Naive thymus-derived CD8-positive, alpha-beta T cell (primary cell): ENCODE data around the gene DAW1. TPM values are rescaled to one million over a fixed set of nuclear protein-coding genes. Genes with fewer than 3 reads are reported as not detected.
"Not testable (repeated sequence)": the region's sequence is repeated elsewhere in the genome, so short reads cannot be mapped to it uniquely, and the experiment has no call there.

Experiments used
- ATAC-seq, 2 donors: fragments of 150-1000 bp; cut with Tn5 transposase in 1 of 2; sonication (Bioruptor Pico), chemical (Tn5 transposase) in 1 of 2; 1 replicate in 1 of 2; 2 replicates in 1 of 2; pipeline ENCODE4 v1.10.0; 2021; ENCODE audit warnings: mild to moderate bottlenecking in 2 of 2, moderate library complexity in 2 of 2
- POLR2A ChIA-PET: fragments of 350-600 bp; sonication (Branson Sonifier 250); formaldehyde crosslinking; loops from one replicate; lab custom pipeline; 2021; ENCODE audit warnings: antibody characterized with exemption; lab: Charles Lee
- DNase-seq, 10 donors: peaks; one replicate each; pipeline versions ENCODE4 v3.0.0 to v3.0.0-alpha.2; 2020 to 2022
- H3K27ac Mint-ChIP-seq, 10 donors: one replicate each; pipeline ENCODE4 v1.8.0; 2020 to 2022; ENCODE audit warnings: mild to moderate bottlenecking in 10 of 10, mixed read lengths in 10 of 10, moderate library complexity in 4 of 10, inconsistent platforms in 1 of 10
- H3K27me3 Mint-ChIP-seq, 5 donors: one replicate each; pipeline ENCODE4 v1.8.0; 2021 to 2022; ENCODE audit warnings: mixed read lengths in 5 of 5
- H3K36me3 Mint-ChIP-seq, 3 donors: one replicate each; pipeline ENCODE4 v1.8.0; 2020 to 2022; ENCODE audit warnings: mixed read lengths in 3 of 3, mild to moderate bottlenecking in 2 of 3, inconsistent platforms in 1 of 3
- H3K4me1 Mint-ChIP-seq, 4 donors: one replicate each; pipeline ENCODE4 v1.8.0; 2021 to 2022; ENCODE audit warnings: mixed read lengths in 4 of 4
- H3K4me3 Mint-ChIP-seq, 10 donors: one replicate each; pipeline ENCODE4 v1.8.0; 2020 to 2022; ENCODE audit warnings: mild to moderate bottlenecking in 10 of 10, mixed read lengths in 10 of 10, moderate library complexity in 6 of 10, inconsistent platforms in 1 of 10
- H3K9me3 Mint-ChIP-seq, 9 donors: one replicate each; pipeline ENCODE4 v1.8.0; 2020 to 2022; ENCODE audit warnings: mixed read lengths in 9 of 9, mild to moderate bottlenecking in 3 of 9, inconsistent platforms in 1 of 9, moderate library complexity in 1 of 9
- polyA plus RNA-seq, 3 donors: library from polyadenylated mRNA; unstranded; fragments of 300-500 nt; fragmentation: Illumina TruSeq; gene quantifications; one replicate each; pipeline ENCODE4 v1.2.3, GENCODE V29; 2021
- total RNA-seq, 8 experiments: library from RNA in 2 of 8; stranded (reverse) in 2 of 8; gene quantifications; one replicate each; pipeline ENCODE4 v1.2.3 and lab custom pipeline; 2021 to 2026

Gene DAW1
- total RNA-seq: not detected
- polyA plus RNA-seq: not detected
- total RNA-seq (lab: John Stamatoyannopoulos, UW): 0 to 0.07 (median 0) reads per million in 6 experiments

DNA sequence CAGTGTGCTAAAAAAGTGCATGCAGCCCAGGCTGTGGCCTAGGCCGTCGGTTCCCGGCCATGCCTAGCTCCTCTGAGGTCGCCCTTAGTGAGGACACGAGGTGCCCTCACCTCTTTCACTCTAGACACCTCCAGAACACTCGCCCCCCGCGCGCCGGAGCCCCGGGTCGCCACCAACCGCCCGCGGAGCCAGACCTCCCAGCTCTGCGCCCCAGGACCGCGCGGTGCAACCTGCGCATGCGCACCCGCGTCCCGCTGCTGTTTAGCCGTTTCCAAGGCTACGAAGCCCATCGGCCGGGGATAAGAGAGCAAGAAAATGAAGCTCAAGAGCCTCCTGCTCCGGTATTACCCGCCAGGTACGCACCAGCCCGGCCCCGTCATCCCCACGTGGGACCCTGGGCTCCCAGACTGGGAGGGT, at the start of gene DAW1:
Gene DAW1, plus strand, starts transcription at position 257 of the 417 bp plus-strand sequence. Its CDS starts 59 bp downstream, at position 316.
- Mint-ChIP-seq H3K4me1 (peaks cover 0 to 2% (median 0%) of the 10 kb centered on the region in 4 donors), H3K4me3 (peak within 1 kb of the TSS in 3 of 10 donors; percentile 4 to 13 (median 6)), H3K36me3 (no peaks in the 10 kb centered on the region), H3K9me3 (peaks cover 0 to 7% (median 0%) of the 10 kb centered on the region in 9 donors), H3K27me3 (peaks cover 26 to 51% (median 34%) of the 10 kb centered on the region in 5 donors), H3K27ac (no peak within 1 kb of the TSS)
- DNase-seq: peak in 6 of 10 donors; percentile 6 to 67 (median 18)
- POLR2A ChIA-PET: no interaction called here
- peak; percentile 61 to 66 for ATAC-seq

- no peak for DNase-seq
- H3K36me3 Mint-ChIP-seq: peaks cover 0 to 5% (median 0%) of the 10 kb centered on the region in 3 donors
- peaks cover 0 to 3% (median under 1%) of the 10 kb centered on the region in 4 donors for H3K4me1 Mint-ChIP-seq
- no peak overlapping the region for H3K4me3 Mint-ChIP-seq
- POLR2A ChIA-PET: no interaction called here
- H3K27me3 Mint-ChIP-seq: peaks cover 4 to 38% (median 11%) of the 10 kb centered on the region in 5 donors
- H3K27ac Mint-ChIP-seq: no peak overlapping the region
- peaks cover 0 to 12% (median 0%) of the 10 kb centered on the region in 9 donors for H3K9me3 Mint-ChIP-seq
- ATAC-seq: no peak
These were observed 48.9 kb upstream of the DAW1 start for GRCh38 chr2:227822416-227823003.

GRCh38 chr2:227823922-227824321, 47.5 kb upstream of the DAW1 start:
- ATAC-seq (no peak), DNase-seq (no peak)
- Mint-ChIP-seq H3K27me3 (peaks cover 4 to 34% (median 11%) of the 10 kb centered on the region in 5 donors), H3K36me3 (peaks cover 0 to 5% (median 0%) of the 10 kb centered on the region in 3 donors), H3K4me1 (peaks cover 0 to 2% (median under 1%) of the 10 kb centered on the region in 4 donors), H3K27ac (no peak overlapping the region), H3K4me3 (no peak overlapping the region), H3K9me3 (peaks cover 0 to 12% (median 0%) of the 10 kb centered on the region in 9 donors)
- POLR2A ChIA-PET: no interaction called here

GRCh38 chr2:227824711-227825110, 46.7 kb upstream of the DAW1 start:
- no peak for ATAC-seq
- H3K4me3 Mint-ChIP-seq: no peak overlapping the region
- no peak for DNase-seq
- peaks cover 0 to 5% (median 0%) of the 10 kb centered on the region in 3 donors for H3K36me3 Mint-ChIP-seq
- H3K27ac Mint-ChIP-seq: no peak overlapping the region
- H3K27me3 Mint-ChIP-seq: peaks cover 4 to 34% (median 11%) of the 10 kb centered on the region in 5 donors
- POLR2A ChIA-PET: no interaction called here
- peaks cover 0 to 2% (median 0%) of the 10 kb centered on the region in 4 donors for H3K4me1 Mint-ChIP-seq
- peaks cover 0 to 12% (median 0%) of the 10 kb centered on the region in 9 donors for H3K9me3 Mint-ChIP-seq

- H3K4me3 Mint-ChIP-seq: no peak overlapping the region
- H3K4me1 Mint-ChIP-seq: peaks cover 0 to 2% (median 0%) of the 10 kb centered on the region in 4 donors
- H3K27me3 Mint-ChIP-seq: peaks cover 0 to 24% (median 6%) of the 10 kb centered on the region in 5 donors
- DNase-seq: no peak
- no peak for ATAC-seq
- POLR2A ChIA-PET: no interaction called here
- peaks cover 0 to 3% (median 0%) of the 10 kb centered on the region in 9 donors for H3K9me3 Mint-ChIP-seq
- no peaks in the 10 kb centered on the region for H3K36me3 Mint-ChIP-seq
- H3K27ac Mint-ChIP-seq: peak overlapping the region in 1 of 10 donors; percentile 2
These were observed 45.4 kb upstream of the DAW1 start for GRCh38 chr2:227826019-227826521.

- no peak for DNase-seq
- Mint-ChIP-seq H3K27ac (peak overlapping the region in 2 of 10 donors; percentile 2 to 9), H3K27me3 (peaks cover 0 to 23% (median under 1%) of the 10 kb centered on the region in 5 donors)
These were observed 44.9 kb upstream of the DAW1 start for GRCh38 chr2:227826563-227826962.

DNA sequence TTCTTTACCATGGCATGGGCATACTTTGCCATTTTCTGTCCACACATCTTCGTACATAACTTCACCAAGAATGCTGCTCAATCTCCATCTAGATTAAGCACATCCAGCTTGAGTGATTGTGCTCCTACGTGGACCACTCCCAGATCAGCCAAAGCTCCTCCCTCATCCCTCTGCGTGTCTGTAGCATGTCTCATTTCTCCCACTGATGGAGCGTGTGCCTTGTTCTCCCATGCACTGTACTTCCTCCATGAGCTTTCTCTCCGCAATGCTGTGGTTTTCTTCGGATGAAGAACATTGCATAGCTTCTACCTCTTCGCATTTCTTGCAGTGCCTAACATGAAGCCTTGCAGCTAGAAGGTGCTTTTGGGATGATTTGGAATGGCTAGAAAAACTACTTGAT, 44.3 kb upstream of the DAW1 start:
- H3K27me3 Mint-ChIP-seq: peaks cover 0 to 23% (median 0%) of the 10 kb centered on the region in 5 donors
- POLR2A ChIA-PET: no interaction called here
- H3K36me3 Mint-ChIP-seq: no peaks in the 10 kb centered on the region
- H3K9me3 Mint-ChIP-seq: no peaks in the 10 kb centered on the region
- peaks cover 0 to 2% (median 0%) of the 10 kb centered on the region in 4 donors for H3K4me1 Mint-ChIP-seq
- no peak overlapping the region for H3K27ac Mint-ChIP-seq
- no peak for ATAC-seq
- H3K4me3 Mint-ChIP-seq: no peak overlapping the region
- DNase-seq: no peak

More at GRCh38 chr2:227826563-227826962, 44.9 kb upstream of the DAW1 start:
- Mint-ChIP-seq H3K36me3 (no peaks in the 10 kb centered on the region), H3K4me1 (peaks cover 0 to 2% (median 0%) of the 10 kb centered on the region in 4 donors), H3K4me3 (no peak overlapping the region), H3K9me3 (no peaks in the 10 kb centered on the region)
- ATAC-seq: no peak
- POLR2A ChIA-PET: no interaction called here

GRCh38 chr2:227828477-227828912, 42.9 kb upstream of the DAW1 start:
- DNase-seq (no peak), ATAC-seq (no peak)
- Mint-ChIP-seq H3K9me3 (no peaks in the 10 kb centered on the region), H3K4me3 (no peak overlapping the region), H3K4me1 (peaks cover 0 to 2% (median 0%) of the 10 kb centered on the region in 4 donors), H3K27ac (no peak overlapping the region), H3K27me3 (peaks cover 0 to 17% (median 0%) of the 10 kb centered on the region in 5 donors), H3K36me3 (no peaks in the 10 kb centered on the region)
- POLR2A ChIA-PET: no interaction called here

DNA sequence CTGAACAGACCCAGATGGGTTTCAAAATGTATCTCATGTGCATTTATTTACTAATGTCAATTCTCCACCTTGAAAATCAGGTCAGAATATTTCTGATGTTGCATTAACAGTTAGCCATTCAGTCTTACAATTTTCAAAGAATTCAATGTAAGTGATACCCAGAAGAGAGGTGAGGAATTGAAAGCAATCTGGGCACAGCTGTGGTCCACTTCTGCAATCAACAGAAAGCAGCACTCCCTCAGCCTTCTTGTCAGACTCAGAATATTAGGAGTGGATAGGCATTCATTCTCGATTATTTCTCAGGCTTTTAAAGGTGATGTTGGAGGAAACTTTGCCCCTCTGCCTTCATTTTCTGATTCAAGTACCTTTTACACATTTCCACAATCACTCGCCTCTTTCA, 42.1 kb upstream of the DAW1 start:
- peaks cover 0 to 2% (median 0%) of the 10 kb centered on the region in 4 donors for H3K4me1 Mint-ChIP-seq
- H3K4me3 Mint-ChIP-seq: no peak overlapping the region
- H3K36me3 Mint-ChIP-seq: no peaks in the 10 kb centered on the region
- DNase-seq: no peak
- H3K27me3 Mint-ChIP-seq: peaks cover 0 to 17% (median 2%) of the 10 kb centered on the region in 5 donors
- ATAC-seq: no peak
- POLR2A ChIA-PET: no interaction called here
- H3K27ac Mint-ChIP-seq: no peak overlapping the region
- H3K9me3 Mint-ChIP-seq: peaks cover 0 to 4% (median 0%) of the 10 kb centered on the region in 9 donors

- no peak overlapping the region for H3K4me3 Mint-ChIP-seq
- peaks cover 2 to 15% (median 8%) of the 10 kb centered on the region in 5 donors for H3K27me3 Mint-ChIP-seq
- DNase-seq: no peak
- no peaks in the 10 kb centered on the region for H3K4me1 Mint-ChIP-seq
- POLR2A ChIA-PET: no interaction called here
- no peaks in the 10 kb centered on the region for H3K36me3 Mint-ChIP-seq
- peaks cover 0 to 15% (median 0%) of the 10 kb centered on the region in 9 donors for H3K9me3 Mint-ChIP-seq
- no peak overlapping the region for H3K27ac Mint-ChIP-seq
- no peak for ATAC-seq
These were observed 37.0 kb upstream of the DAW1 start for GRCh38 chr2:227834423-227834822.

DNA sequence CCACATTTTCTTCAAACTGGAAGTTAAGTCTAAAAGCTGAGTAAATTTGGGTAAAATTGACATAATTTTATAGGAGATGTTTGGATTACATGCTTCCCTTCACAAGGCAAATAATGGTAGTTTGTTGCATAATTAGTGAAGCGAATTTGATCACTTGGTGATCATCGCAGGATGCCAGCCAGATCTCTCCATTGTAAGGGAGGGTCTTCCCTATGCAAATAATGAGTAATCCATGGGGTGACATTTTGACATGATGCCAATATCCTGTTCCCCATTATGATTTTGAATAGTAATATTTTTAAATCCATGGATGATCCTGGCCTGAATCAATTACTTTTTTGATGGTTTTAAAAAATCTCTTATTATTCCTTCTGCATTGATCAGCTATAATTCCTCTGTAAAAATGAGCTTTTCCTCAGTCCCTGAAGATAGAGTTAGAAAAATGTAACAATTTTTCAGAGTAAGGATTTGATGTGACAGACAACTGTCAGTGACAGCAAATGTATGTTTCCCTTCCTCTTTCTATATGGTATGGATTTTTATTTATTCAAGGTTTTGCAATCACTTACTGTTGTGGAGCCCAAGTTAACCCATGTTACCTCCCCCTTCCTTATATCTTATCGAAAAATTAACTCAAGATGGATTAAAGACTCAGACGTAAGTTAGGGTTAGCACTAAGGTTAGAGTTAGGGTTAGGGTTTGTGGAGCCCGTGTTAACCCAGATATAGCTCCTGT, 36.3 kb upstream of the DAW1 start:
- Mint-ChIP-seq H3K4me3 (no peak overlapping the region), H3K27ac (no peak overlapping the region), H3K9me3 (peaks cover 0 to 15% (median 0%) of the 10 kb centered on the region in 9 donors), H3K36me3 (no peaks in the 10 kb centered on the region), H3K27me3 (peaks cover 2 to 15% (median 8%) of the 10 kb centered on the region in 5 donors), H3K4me1 (no peaks in the 10 kb centered on the region)
- ATAC-seq (no peak), DNase-seq (no peak)
- POLR2A ChIA-PET: no interaction called here

DNA sequence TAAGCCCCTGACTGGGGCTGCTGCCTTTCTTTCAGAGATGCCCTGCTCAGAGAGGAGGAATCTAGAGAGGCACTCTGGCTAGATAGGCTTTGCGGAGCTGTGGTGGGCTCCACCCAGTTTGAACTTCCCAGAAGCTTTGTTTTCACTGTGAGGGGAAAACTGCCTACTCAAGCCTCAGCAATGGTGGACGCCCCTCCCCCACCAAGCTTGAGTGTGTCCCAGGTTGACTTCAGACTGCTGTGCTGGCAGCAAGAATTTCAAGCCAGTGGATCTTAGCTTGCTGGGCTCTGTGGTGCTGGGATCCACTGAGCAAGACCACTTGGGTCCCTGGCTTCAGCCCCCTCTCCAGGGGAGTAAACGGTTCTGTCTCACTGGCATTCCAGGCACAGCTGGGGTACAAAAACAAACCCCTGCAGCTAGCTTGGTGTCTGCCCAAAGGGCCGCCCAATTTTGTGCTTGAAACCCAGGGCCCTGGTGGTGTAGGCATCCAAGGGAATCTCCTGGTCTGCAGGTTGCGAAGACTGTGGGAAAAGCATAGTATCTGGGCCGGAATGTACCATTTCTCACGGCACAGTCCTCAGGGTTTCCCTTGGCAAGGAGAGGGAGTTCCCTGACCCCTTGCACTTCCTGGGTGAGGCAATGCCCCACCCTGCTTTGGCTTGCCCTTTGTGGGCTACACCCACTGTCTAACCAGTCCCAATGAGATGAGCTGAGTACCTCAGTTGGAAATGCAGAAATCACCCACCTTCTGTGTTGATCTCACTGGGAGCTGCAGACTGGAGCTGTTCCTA, 31.9 kb upstream of the DAW1 start:
- POLR2A ChIA-PET, ATAC-seq, H3K27ac Mint-ChIP-seq, DNase-seq, H3K4me3 Mint-ChIP-seq, H3K36me3 Mint-ChIP-seq, H3K4me1 Mint-ChIP-seq: not testable (repeated sequence)
- Mint-ChIP-seq H3K9me3 (peaks cover 0 to 15% (median 0%) of the 10 kb centered on the region in 9 donors), H3K27me3 (peaks cover 4 to 28% (median 10%) of the 10 kb centered on the region in 5 donors)
